GM12878 (cell line): ENCODE measurements around the gene SLITRK1. TPM values are rescaled to one million over a fixed set of nuclear protein-coding genes. Genes with fewer than 3 reads are reported as not detected.

Source experiments
- BCL3 ChIP-seq: IDR thresholded peaks from 2 replicates; pipeline ENCODE4 v1.6.1; 2011; ENCODE audit warnings: borderline replicate concordance, low read depth, mild to moderate bottlenecking, moderate library complexity, low read length; ENCODE audit not compliant: insufficient read depth, poor library complexity, severe bottlenecking
- E2F4 ChIP-seq: IDR thresholded peaks from 2 replicates; pipeline ENCODE4 v1.6.1; 2012; ENCODE audit warnings: low read depth, low read length, improper control_type of control experiment
- RCOR1 ChIP-seq: conservative IDR thresholded peaks from 2 replicates; pipeline ENCODE4 v1.6.1; 2012; ENCODE audit warnings: low read depth, low read length, improper control_type of control experiment
- RELA ChIP-seq: fragments of 450-650 bp; IDR thresholded peaks from 2 replicates; pipeline ENCODE4 v1.8.0; 2014; ENCODE audit warnings: borderline replicate concordance; ENCODE audit not compliant: partially characterized antibody
- polyA plus RNA-seq, 11 experiments: library from polyadenylated mRNA; depleted of rRNA in 4 of 11; unstranded in 6 of 11; stranded (reverse) in 5 of 11; fragments of >200 nt; fragmentation: Nextera tagmentation in 4 of 11; fragmentation: Illumina TruSeq in 1 of 11; extraction: Ambion mirVana in 4 of 11; extraction: Trizol in 1 of 11; gene quantifications; 1 replicate in 1 of 11; 2 replicates in 10 of 11; pipeline versions ENCODE4 v1.2.1 to v1.2.3, GENCODE V29; 2011 to 2016; ENCODE audit warnings: inconsistent platforms in 2 of 11, missing spikeins in 2 of 11, low read depth in 1 of 11
- total RNA-seq, 4 experiments: library from RNA; depleted of rRNA in 3 of 4; stranded (reverse); fragments of >200 nt in 3 of 4; fragmentation: Illumina TruSeq in 1 of 4; extraction: Trizol in 1 of 4; gene quantifications; 2 replicates each; pipeline versions ENCODE4 v1.2.1 to v1.2.3, GENCODE V29; 2013 to 2021
- TF ChIP-seq, protein P1 (sequence below): fragments of 450-650 bp; IDR thresholded peaks from 2 replicates; pipeline ENCODE4 v1.6.1; 2017; ENCODE audit warnings: mild to moderate bottlenecking, moderate library complexity
- TF ChIP-seq, protein P2 (sequence below): IDR thresholded peaks from 2 replicates; pipeline ENCODE4 v1.6.1; 2012; ENCODE audit warnings: low read depth, low read length, improper control_type of control experiment

SLITRK1 gene
- total and polyA plus RNA-seq, 10 of the 15 experiments (the other 5 are each of a cell fraction or from before 2014, with no cell fraction given) = 0.03 to 0.78 (median 0.26) TPM

- TF ChIP-seq, protein P1, sequence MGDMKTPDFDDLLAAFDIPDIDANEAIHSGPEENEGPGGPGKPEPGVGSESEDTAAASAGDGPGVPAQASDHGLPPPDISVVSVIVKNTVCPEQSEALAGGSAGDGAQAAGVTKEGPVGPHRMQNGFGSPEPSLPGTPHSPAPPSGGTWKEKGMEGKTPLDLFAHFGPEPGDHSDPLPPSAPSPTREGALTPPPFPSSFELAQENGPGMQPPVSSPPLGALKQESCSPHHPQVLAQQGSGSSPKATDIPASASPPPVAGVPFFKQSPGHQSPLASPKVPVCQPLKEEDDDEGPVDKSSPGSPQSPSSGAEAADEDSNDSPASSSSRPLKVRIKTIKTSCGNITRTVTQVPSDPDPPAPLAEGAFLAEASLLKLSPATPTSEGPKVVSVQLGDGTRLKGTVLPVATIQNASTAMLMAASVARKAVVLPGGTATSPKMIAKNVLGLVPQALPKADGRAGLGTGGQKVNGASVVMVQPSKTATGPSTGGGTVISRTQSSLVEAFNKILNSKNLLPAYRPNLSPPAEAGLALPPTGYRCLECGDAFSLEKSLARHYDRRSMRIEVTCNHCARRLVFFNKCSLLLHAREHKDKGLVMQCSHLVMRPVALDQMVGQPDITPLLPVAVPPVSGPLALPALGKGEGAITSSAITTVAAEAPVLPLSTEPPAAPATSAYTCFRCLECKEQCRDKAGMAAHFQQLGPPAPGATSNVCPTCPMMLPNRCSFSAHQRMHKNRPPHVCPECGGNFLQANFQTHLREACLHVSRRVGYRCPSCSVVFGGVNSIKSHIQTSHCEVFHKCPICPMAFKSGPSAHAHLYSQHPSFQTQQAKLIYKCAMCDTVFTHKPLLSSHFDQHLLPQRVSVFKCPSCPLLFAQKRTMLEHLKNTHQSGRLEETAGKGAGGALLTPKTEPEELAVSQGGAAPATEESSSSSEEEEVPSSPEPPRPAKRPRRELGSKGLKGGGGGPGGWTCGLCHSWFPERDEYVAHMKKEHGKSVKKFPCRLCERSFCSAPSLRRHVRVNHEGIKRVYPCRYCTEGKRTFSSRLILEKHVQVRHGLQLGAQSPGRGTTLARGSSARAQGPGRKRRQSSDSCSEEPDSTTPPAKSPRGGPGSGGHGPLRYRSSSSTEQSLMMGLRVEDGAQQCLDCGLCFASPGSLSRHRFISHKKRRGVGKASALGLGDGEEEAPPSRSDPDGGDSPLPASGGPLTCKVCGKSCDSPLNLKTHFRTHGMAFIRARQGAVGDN = no peak
- TF ChIP-seq RCOR1 (no peak), RELA (no peak), E2F4 (no peak), BCL3 (no peak)
- TF ChIP-seq, protein P2, sequence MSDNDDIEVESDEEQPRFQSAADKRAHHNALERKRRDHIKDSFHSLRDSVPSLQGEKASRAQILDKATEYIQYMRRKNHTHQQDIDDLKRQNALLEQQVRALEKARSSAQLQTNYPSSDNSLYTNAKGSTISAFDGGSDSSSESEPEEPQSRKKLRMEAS = no peak
Measured at GRCh38 chr13:83853771-83854170, 28.5 kb downstream of the SLITRK1 start (continued).
